ENCODE measurements around the gene PLP1. TPM values are rescaled to one million over a fixed set of nuclear protein-coding genes. Genes with fewer than 3 reads are reported as not detected.
A peak's percentile ranks its signal among the peaks of the same experiment; 100 is the strongest.

The PLP1 gene
- total RNA-seq, 4 donors from 2014 or later: 256 to 727 (median 404) TPM

DNA sequence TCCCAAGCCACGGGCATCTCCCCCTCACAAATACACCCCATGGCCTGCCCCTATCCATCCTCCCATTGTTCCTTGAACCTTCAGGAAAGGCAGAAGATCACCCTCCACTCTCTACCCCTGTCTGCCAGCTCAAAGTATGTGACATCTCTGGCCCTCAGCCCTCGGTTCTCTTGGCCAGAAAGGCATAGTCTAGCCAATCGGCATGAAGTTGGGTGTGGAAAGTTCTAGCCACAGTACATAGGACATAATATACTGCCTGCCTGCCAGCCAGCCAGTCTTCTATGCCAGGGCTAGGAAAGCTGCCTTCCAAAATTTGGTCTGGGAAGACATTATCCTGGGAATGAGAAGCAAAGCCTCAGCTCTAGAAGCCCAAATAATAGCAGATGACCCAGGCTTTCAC, 3.2 kb upstream of the PLP1 start:
- Histone ChIP-seq H3K27ac (peak overlapping the region; percentile 12 to 85 (median 64)), H3K36me3 (no peaks in the 10 kb centered on the region), H3K9me3 (no peaks in the 10 kb centered on the region), H3K4me1 (no peaks in the 10 kb centered on the region), H3K4me3 (no peak overlapping the region), H3K27me3 (peaks cover 0 to 10% of the 10 kb centered on the region in 2 donors)
- 58 to 67% methylated on average over 1 to 3 of the region's 3 CpGs for WGBS, 2 donors
- DNase-seq (ENCODE audit: low spot score in 2 of 2): no peak
- no peak for TF ChIP-seq EP300 (IDR thresholded peaks at IDR 0.05)
- TF ChIP-seq POLR2A (IDR thresholded peaks at IDR 0.05): no peak
- TF ChIP-seq, protein P1, sequence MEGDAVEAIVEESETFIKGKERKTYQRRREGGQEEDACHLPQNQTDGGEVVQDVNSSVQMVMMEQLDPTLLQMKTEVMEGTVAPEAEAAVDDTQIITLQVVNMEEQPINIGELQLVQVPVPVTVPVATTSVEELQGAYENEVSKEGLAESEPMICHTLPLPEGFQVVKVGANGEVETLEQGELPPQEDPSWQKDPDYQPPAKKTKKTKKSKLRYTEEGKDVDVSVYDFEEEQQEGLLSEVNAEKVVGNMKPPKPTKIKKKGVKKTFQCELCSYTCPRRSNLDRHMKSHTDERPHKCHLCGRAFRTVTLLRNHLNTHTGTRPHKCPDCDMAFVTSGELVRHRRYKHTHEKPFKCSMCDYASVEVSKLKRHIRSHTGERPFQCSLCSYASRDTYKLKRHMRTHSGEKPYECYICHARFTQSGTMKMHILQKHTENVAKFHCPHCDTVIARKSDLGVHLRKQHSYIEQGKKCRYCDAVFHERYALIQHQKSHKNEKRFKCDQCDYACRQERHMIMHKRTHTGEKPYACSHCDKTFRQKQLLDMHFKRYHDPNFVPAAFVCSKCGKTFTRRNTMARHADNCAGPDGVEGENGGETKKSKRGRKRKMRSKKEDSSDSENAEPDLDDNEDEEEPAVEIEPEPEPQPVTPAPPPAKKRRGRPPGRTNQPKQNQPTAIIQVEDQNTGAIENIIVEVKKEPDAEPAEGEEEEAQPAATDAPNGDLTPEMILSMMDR (IDR thresholded peaks at IDR 0.05): no peak

DNA sequence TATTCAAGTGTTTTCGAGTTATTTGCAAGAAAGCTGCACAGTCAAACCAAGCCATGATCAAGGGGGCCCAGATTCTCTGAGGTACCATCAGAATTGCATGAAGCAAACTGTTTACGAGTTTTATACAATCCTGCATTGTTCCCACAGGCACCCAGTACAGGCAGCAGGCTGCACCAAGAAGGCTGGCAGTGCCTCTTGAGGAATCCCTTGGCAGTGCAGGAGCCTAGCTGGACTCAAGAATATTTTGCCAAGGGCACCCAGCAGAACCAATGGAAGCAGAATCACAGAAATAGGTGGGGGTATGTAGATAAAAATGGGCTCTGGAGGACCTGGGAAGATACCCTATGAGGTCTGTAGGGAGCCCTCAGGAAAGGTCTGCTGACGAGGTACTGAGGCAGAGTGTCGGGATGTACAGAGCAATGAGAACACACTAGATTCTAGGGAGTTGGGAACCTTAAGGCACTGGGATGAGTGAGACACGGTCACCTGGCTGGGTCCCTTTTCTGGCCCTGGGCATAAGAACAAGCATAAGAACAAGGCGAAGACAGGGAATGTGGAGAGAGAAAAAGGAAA, 2.5 kb upstream of the PLP1 start:
- H3K36me3 ChIP-seq: no peaks in the 10 kb centered on the region
- H3K4me3 ChIP-seq: no peak overlapping the region
- H3K4me1 ChIP-seq: no peaks in the 10 kb centered on the region
- no peak for DNase-seq (ENCODE audit: low spot score in 2 of 2)
- WGBS, 2 donors: 61 to 64% methylated on average over 6 of the region's 6 CpGs
- H3K9me3 ChIP-seq: no peaks in the 10 kb centered on the region
- H3K27ac ChIP-seq: peak overlapping the region in 3 of 4 donors; percentile 47 to 85 (median 82)
- TF ChIP-seq, protein P1 (IDR thresholded peaks at IDR 0.05): peak; percentile 7 to 64 (median 56)
- TF ChIP-seq POLR2A (IDR thresholded peaks at IDR 0.05): no peak
- H3K27me3 ChIP-seq: peaks cover 0 to 5% of the 10 kb centered on the region in 2 donors

DNA sequence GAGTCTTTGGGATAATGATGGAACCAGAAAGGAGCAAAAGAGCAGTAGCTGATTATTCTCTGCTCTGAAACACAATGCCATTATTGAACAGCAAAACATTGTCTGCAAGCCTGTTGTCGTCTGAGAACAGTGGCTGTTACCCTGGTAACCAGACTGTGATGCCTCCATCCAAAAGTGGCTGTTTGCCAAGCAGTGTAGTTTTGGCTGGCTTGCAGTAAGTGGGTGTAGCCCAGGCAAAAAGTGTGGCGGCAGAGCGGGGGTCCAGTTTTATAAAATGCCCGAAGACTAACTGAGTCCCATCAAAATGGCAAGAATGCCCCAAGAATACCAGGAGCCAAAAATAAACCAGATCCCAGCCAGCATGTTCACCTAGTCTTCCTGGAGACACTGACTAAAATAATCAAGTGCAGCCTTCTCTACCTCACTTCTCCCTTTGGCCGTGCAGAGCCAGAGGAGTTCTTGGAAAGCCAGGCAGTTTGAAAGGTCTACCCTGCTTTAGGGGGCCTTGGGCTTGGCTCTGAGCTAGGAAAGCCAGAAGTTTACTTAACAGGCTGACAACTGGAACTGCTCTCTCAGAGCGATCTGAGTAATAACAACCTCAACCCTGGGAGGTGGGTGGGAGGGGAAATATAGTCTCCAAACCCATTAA, 2.6 kb downstream of the PLP1 start:
- H3K4me1 ChIP-seq: peaks cover 0 to 18% (median 4%) of the 10 kb centered on the region in 4 donors
- TF ChIP-seq EP300 (IDR thresholded peaks at IDR 0.05): peak in 1 of 2 donors; percentile 38
- TF ChIP-seq, protein P1 (IDR thresholded peaks at IDR 0.05): no peak
- H3K9me3 ChIP-seq: no peaks in the 10 kb centered on the region
- no peaks in the 10 kb centered on the region for H3K36me3 ChIP-seq
- DNase-seq (ENCODE audit: low spot score in 2 of 2): no peak
- WGBS, 2 donors: 16 to 28% methylated on average over 5 to 6 of the region's 6 CpGs
- H3K27ac ChIP-seq: peak overlapping the region; percentile 47 to 85 (median 64)
- H3K4me3 ChIP-seq: peak overlapping the region; percentile 3 to 49 (median 16)
- H3K27me3 ChIP-seq: peaks cover 0 to 5% of the 10 kb centered on the region in 2 donors

DNA sequence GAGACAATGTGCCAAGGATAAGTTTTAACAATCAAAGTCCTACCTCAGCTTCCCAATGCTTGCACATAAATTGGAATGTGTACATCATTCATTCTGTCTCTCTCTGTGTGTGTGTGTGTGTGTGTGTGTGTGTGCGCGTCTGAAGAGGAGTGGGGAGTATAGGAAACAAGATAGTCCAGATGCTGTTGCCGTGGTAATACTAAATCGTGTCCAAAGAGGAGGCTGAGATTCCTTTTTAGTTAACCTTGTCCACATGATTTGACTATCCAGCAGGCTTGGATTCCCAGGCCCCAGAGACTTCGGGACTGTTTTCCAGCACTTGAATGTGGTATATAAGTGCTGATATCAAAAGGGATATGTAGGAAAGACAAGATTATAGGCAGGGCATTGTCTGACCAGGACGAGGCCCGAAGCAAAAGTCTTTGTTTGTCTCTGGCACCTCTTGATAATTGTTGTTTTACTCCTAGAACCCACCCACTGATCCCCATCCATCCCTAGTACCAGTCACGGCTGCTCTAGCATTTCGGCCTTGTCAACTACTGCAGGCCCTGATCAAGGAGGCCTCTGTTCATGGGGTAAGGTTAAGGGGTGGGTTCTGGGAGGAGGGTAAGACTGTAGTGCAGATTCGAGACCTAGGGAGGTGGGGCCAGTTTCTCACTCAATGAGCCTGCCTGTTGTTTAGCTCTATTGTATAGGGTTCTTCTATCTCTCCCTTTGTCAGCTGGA, 3.9 kb downstream of the PLP1 start:
- H3K9me3 ChIP-seq: no peaks in the 10 kb centered on the region
- H3K27ac ChIP-seq: peak overlapping the region in 3 of 4 donors; percentile 47 to 85 (median 78)
- peaks cover 0 to 4% of the 10 kb centered on the region in 2 donors for H3K27me3 ChIP-seq
- peaks cover 0 to 29% (median 10%) of the 10 kb centered on the region in 4 donors for H3K4me1 ChIP-seq
- H3K36me3 ChIP-seq: no peaks in the 10 kb centered on the region
- TF ChIP-seq, protein P1 (IDR thresholded peaks at IDR 0.05): no peak
- TF ChIP-seq EP300 (IDR thresholded peaks at IDR 0.05) (peak in 1 of 2 donors; percentile 60), POLR2A (IDR thresholded peaks at IDR 0.05) (no peak)
- H3K4me3 ChIP-seq: peak overlapping the region in 1 of 4 donors; percentile 49
- 59 to 63% methylated on average over 10 of the region's 10 CpGs for WGBS, 2 donors
- no peak for DNase-seq (ENCODE audit: low spot score in 2 of 2)

DNA sequence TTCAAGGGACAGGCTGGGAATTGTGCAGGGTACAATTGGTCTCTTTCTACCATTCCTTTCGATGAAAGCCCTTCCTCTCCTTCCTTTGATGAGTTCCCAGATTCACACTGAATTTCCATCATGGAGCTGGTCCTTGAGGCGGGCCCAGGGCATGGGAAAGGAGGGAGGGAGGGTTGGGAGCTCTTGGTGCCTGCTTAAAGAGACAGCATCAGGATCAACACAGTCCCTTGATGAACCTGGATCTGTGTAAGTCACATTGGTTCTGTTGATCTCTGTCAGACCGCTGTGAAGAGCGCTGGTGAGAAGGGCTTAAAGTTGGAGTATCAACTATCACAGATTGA, 4.4 kb downstream of the PLP1 start:
- peak overlapping the region in 1 of 4 donors; percentile 49 for H3K4me3 ChIP-seq
- no peaks in the 10 kb centered on the region for H3K36me3 ChIP-seq
- H3K4me1 ChIP-seq: peaks cover 0 to 35% (median 11%) of the 10 kb centered on the region in 4 donors
- H3K9me3 ChIP-seq: no peaks in the 10 kb centered on the region
- peak overlapping the region in 2 of 4 donors; percentile 78 to 85 for H3K27ac ChIP-seq
- 53 to 66% methylated on average over 4 of the region's 4 CpGs for WGBS, 2 donors
- DNase-seq (ENCODE audit: low spot score in 2 of 2): no peak
- TF ChIP-seq, protein P1 (IDR thresholded peaks at IDR 0.05): no peak
- no peak for TF ChIP-seq POLR2A (IDR thresholded peaks at IDR 0.05)
- peak in 1 of 2 donors; percentile 19 for TF ChIP-seq EP300 (IDR thresholded peaks at IDR 0.05)
- H3K27me3 ChIP-seq: peaks cover 0 to 8% of the 10 kb centered on the region in 2 donors
